ENCODE measurements around the gene PSMD8. TPM values are rescaled to one million over a fixed set of nuclear protein-coding genes. Genes with fewer than 3 reads are reported as not detected.

PSMD8 gene
- total RNA-seq, 1 donor from 2014 or later: 162 TPM

GRCh38 chr19:38429055-38429810 lies 54.9 kb downstream of the PSMD8 start:
- Mint-ChIP-seq H3K4me1 (ENCODE audit: unreplicated experiment) (peaks cover 1% of the 10 kb centered on the region), H3K9me3 (ENCODE audit: unreplicated experiment) (no peaks in the 10 kb centered on the region), H3K27ac (ENCODE audit: unreplicated experiment) (no peak overlapping the region), H3K4me3 (ENCODE audit: unreplicated experiment) (no peak overlapping the region), H3K36me3 (ENCODE audit: unreplicated experiment) (no peaks in the 10 kb centered on the region), H3K27me3 (ENCODE audit: unreplicated experiment) (peaks cover 35% of the 10 kb centered on the region)
- DNase-seq (ENCODE audit: extremely low spot score, unreplicated experiment): no peak
- TF ChIP-seq CTCF (IDR thresholded peaks at IDR 0.05): no peak

- peaks cover 39% of the 10 kb centered on the region for H3K27me3 Mint-ChIP-seq (ENCODE audit: unreplicated experiment)
- no peak for TF ChIP-seq CTCF (IDR thresholded peaks at IDR 0.05)
- no peak overlapping the region for H3K27ac Mint-ChIP-seq (ENCODE audit: unreplicated experiment)
- no peak overlapping the region for H3K4me3 Mint-ChIP-seq (ENCODE audit: unreplicated experiment)
- no peaks in the 10 kb centered on the region for H3K9me3 Mint-ChIP-seq (ENCODE audit: unreplicated experiment)
- H3K4me1 Mint-ChIP-seq (ENCODE audit: unreplicated experiment): peaks cover 3% of the 10 kb centered on the region
- DNase-seq (ENCODE audit: extremely low spot score, unreplicated experiment): no peak
- H3K36me3 Mint-ChIP-seq (ENCODE audit: unreplicated experiment): no peaks in the 10 kb centered on the region
These were observed 55.4 kb downstream of the PSMD8 start for GRCh38 chr19:38429811-38430156.

DNA sequence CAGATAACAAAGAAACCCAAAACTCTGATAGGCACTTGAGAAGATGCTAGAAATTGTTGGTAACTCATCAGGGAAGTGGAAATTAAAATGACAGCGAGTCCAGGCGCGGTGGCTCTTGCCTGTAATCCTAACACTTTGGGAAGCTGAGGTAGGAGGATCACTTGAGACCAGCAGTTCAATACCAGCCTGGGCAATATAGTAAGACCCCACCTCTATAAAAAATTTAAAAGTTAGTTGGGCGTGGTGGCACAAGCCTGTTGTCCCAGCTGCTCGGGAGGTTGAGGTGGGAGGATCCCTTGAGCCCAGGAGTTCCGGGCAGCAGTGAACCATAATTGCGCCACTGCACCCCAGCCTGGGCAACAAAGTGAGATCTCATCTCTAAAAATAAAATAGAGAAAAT lies 56.6 kb downstream of the PSMD8 start:
- H3K4me1 Mint-ChIP-seq (ENCODE audit: unreplicated experiment): peaks cover 3% of the 10 kb centered on the region
- no peaks in the 10 kb centered on the region for H3K36me3 Mint-ChIP-seq (ENCODE audit: unreplicated experiment)
- no peak overlapping the region for H3K4me3 Mint-ChIP-seq (ENCODE audit: unreplicated experiment)
- no peaks in the 10 kb centered on the region for H3K9me3 Mint-ChIP-seq (ENCODE audit: unreplicated experiment)
- H3K27ac Mint-ChIP-seq (ENCODE audit: unreplicated experiment): no peak overlapping the region
- DNase-seq (ENCODE audit: extremely low spot score, unreplicated experiment): no peak
- TF ChIP-seq CTCF (IDR thresholded peaks at IDR 0.05): no peak
- peaks cover 41% of the 10 kb centered on the region for H3K27me3 Mint-ChIP-seq (ENCODE audit: unreplicated experiment)

GRCh38 chr19:38433268-38433733 lies 58.9 kb downstream of the PSMD8 start, which contains the start of gene RYR1:
TSS of gene RYR1 (plus strand) at chr19:38433691. CDS start at chr19:38433830, 139 bp downstream.
- peaks cover 1% of the 10 kb centered on the region for H3K4me1 Mint-ChIP-seq (ENCODE audit: unreplicated experiment)
- H3K27me3 Mint-ChIP-seq (ENCODE audit: unreplicated experiment): peaks cover 30% of the 10 kb centered on the region
- DNase-seq (ENCODE audit: extremely low spot score, unreplicated experiment): no peak
- no peaks in the 10 kb centered on the region for H3K36me3 Mint-ChIP-seq (ENCODE audit: unreplicated experiment)
- H3K27ac Mint-ChIP-seq (ENCODE audit: unreplicated experiment): no peak within 1 kb of the TSS
- H3K9me3 Mint-ChIP-seq (ENCODE audit: unreplicated experiment): no peaks in the 10 kb centered on the region
- TF ChIP-seq CTCF (IDR thresholded peaks at IDR 0.05): no peak
- H3K4me3 Mint-ChIP-seq (ENCODE audit: unreplicated experiment): no peak within 1 kb of the TSS

Other genes with a start within 250 kb of the PSMD8 start
- gene DPF1, start 150.3 kb upstream of the PSMD8 start, total RNA-seq: 0.63 and 2.2 TPM in 2 replicates
- 45.1 TPM in 2 replicates for gene PPP1R14A, start 118.2 kb upstream of the PSMD8 start, total RNA-seq
- 29.5 and 30.4 TPM in 2 replicates for gene SPINT2, start 110.0 kb upstream of the PSMD8 start, total RNA-seq
- gene C19orf33, start 70.3 kb upstream of the PSMD8 start, total RNA-seq: not detected in 2 replicates
- gene YIF1B, start 58.6 kb upstream of the PSMD8 start, total RNA-seq: 54.6 and 59.9 TPM in 2 replicates
- 11.9 and 13.0 TPM in 2 replicates for gene KCNK6, start 54.7 kb upstream of the PSMD8 start, total RNA-seq
- gene CATSPERG, start 38.7 kb upstream of the PSMD8 start, total RNA-seq: 6.8 and 7.2 TPM in 2 replicates
- 2.1 and 2.3 TPM in 2 replicates for gene GGN, start 13.5 kb downstream of the PSMD8 start, total RNA-seq
- 5.9 and 6.0 TPM in 2 replicates for gene SPRED3, start 14.1 kb downstream of the PSMD8 start, total RNA-seq
- 19.4 and 22.7 TPM in 2 replicates for gene FAM98C, start 28.5 kb downstream of the PSMD8 start, total RNA-seq
- gene RASGRP4, start 51.6 kb downstream of the PSMD8 start, total RNA-seq: not detected in 2 replicates
- 0.03 and 0.50 TPM in 2 replicates for gene RYR1, start 59.1 kb downstream of the PSMD8 start, total RNA-seq
- gene MAP4K1, start 243.4 kb downstream of the PSMD8 start, total RNA-seq: 2.1 and 3.1 TPM in 2 replicates
- 258 and 262 TPM in 2 replicates for gene EIF3K, start 244.6 kb downstream of the PSMD8 start, total RNA-seq

Measured in osteocyte (in vitro differentiated cells).